DND-41 (cell line): ENCODE data around the gene VPS4B.

ENCODE experiments used
- ATAC-seq: fragments of 200-7000 bp; cut with Tn5 transposase; 3 replicates; pipeline ENCODE4 v1.9.1; 2021; ENCODE audit warnings: low read depth; ENCODE audit not compliant: insufficient read depth
- DNase-seq: peaks from one replicate; pipeline ENCODE4 v3.0.0-alpha.2; 2020
- H2AFZ ChIP-seq: 2 replicates; pipeline ENCODE4 v1.6.0; 2012; ENCODE audit warnings: low read depth, low read length
- H3K27ac ChIP-seq: 2 replicates; pipeline ENCODE4 v1.5.1; 2012; ENCODE audit warnings: low read length, inconsistent platforms
- H3K27me3 ChIP-seq: fragments of 200-600 bp; sonication (generic); 2 replicates; pipeline ENCODE4 v1.6.0; 2012; ENCODE audit warnings: low read length, mild to moderate bottlenecking, inconsistent platforms; ENCODE audit not compliant: insufficient read depth, poor library complexity
- H3K36me3 ChIP-seq: 2 replicates; pipeline ENCODE4 v1.5.1; 2012; ENCODE audit warnings: low read length, inconsistent platforms; ENCODE audit not compliant: insufficient read depth
- H3K4me1 ChIP-seq: 2 replicates; pipeline ENCODE4 v1.5.1; 2012; ENCODE audit warnings: mild to moderate bottlenecking, low read length; ENCODE audit not compliant: insufficient read depth
- H3K4me2 ChIP-seq: 2 replicates; pipeline ENCODE4 v1.6.0; 2012; ENCODE audit warnings: mild to moderate bottlenecking, moderate library complexity, low read length, inconsistent platforms; ENCODE audit not compliant: insufficient read depth
- H3K4me3 ChIP-seq, 2 experiments: fragments of 200-600 bp in 1 of 2; shearing (Covaris generic) in 1 of 2; 2 replicates each; pipeline ENCODE4 v1.5.1; 2012 to 2016; ENCODE audit warnings: inconsistent platforms in 2 of 2, low read length in 2 of 2, mild to moderate bottlenecking in 2 of 2, low read depth in 1 of 2, moderate library complexity in 1 of 2
- H3K79me2 ChIP-seq: 2 replicates; pipeline ENCODE4 v1.6.0; 2012; ENCODE audit warnings: low read length, inconsistent platforms; ENCODE audit not compliant: insufficient read depth
- H3K9ac ChIP-seq: 2 replicates; pipeline ENCODE4 v1.6.0; 2012; ENCODE audit warnings: low read depth, mild to moderate bottlenecking, inconsistent platforms, low read length, moderate library complexity
- H3K9me3 ChIP-seq: 2 replicates; pipeline ENCODE4 v1.5.1; 2012; ENCODE audit warnings: low read length, moderate library complexity, mild to moderate bottlenecking, inconsistent platforms; ENCODE audit not compliant: insufficient read depth, severe bottlenecking
- H4K20me1 ChIP-seq: 2 replicates; pipeline ENCODE4 v1.6.0; 2012; ENCODE audit warnings: low read length; ENCODE audit not compliant: insufficient read depth
- CTCF ChIP-seq: IDR thresholded peaks from 2 replicates; pipeline ENCODE4 v1.5.1; 2012; ENCODE audit warnings: borderline replicate concordance, low read length, moderate library complexity, mild to moderate bottlenecking; ENCODE audit not compliant: poor library complexity, severe bottlenecking; ENCODE audit errors: extremely low read depth
- EZH2 ChIP-seq: IDR thresholded peaks from 3 replicates; pipeline ENCODE4 v1.6.1; 2012; ENCODE audit warnings: borderline replicate concordance, low read depth, mild to moderate bottlenecking, moderate library complexity, low read length, inconsistent platforms; ENCODE audit not compliant: severe bottlenecking

Gene VPS4B

GRCh38 chr18:63444580-63444979 lies 22.3 kb upstream of the VPS4B start:
- Histone ChIP-seq H3K9ac (no peak overlapping the region), H3K4me3 (no peak overlapping the region), H3K4me1 (0 out of 2 replicates have a peak, but pooled peaks cover 4% of the 10 kb centered on the region), H3K36me3 (no peaks in the 10 kb centered on the region), H3K9me3 (no peaks in the 10 kb centered on the region), H4K20me1 (no peaks in the 10 kb centered on the region), H3K27ac (no peak overlapping the region), H2AFZ (no peak overlapping the region), H3K79me2 (no peaks in the 10 kb centered on the region), H3K27me3 (peaks cover 5% of the 10 kb centered on the region), H3K4me2 (no peak overlapping the region)
- peak; percentile 39; the same call in 1 of the 3 replicates for ATAC-seq
- no peak for TF ChIP-seq CTCF
- TF ChIP-seq EZH2: no peak
- no peak for DNase-seq

GRCh38 chr18:63443829-63444228 lies 21.6 kb upstream of the VPS4B start:
- Histone ChIP-seq H3K4me1 (0 out of 2 replicates have a peak, but pooled peaks cover 4% of the 10 kb centered on the region), H4K20me1 (no peaks in the 10 kb centered on the region), H3K36me3 (no peaks in the 10 kb centered on the region), H2AFZ (no peak overlapping the region), H3K79me2 (no peaks in the 10 kb centered on the region), H3K27me3 (peaks cover 5% of the 10 kb centered on the region), H3K9ac (no peak overlapping the region), H3K9me3 (no peaks in the 10 kb centered on the region), H3K4me3 (no peak overlapping the region), H3K4me2 (no peak overlapping the region), H3K27ac (no peak overlapping the region)
- ATAC-seq: no peak
- no peak for DNase-seq
- no peak for TF ChIP-seq CTCF
- no peak for TF ChIP-seq EZH2

- H3K4me1 ChIP-seq: 0 out of 2 replicates have a peak, but pooled peaks cover 4% of the 10 kb centered on the region
- H3K27ac ChIP-seq: no peak overlapping the region
- H2AFZ ChIP-seq: no peak overlapping the region
- no peaks in the 10 kb centered on the region for H4K20me1 ChIP-seq
- TF ChIP-seq EZH2: no peak
- TF ChIP-seq CTCF: no peak
- no peaks in the 10 kb centered on the region for H3K9me3 ChIP-seq
- peaks cover 5% of the 10 kb centered on the region for H3K27me3 ChIP-seq
- H3K4me2 ChIP-seq: no peak overlapping the region
- H3K79me2 ChIP-seq: no peaks in the 10 kb centered on the region
- no peak overlapping the region for H3K4me3 ChIP-seq
- no peak for ATAC-seq
- H3K9ac ChIP-seq: no peak overlapping the region
- no peak for DNase-seq
- H3K36me3 ChIP-seq: no peaks in the 10 kb centered on the region
Observed at GRCh38 chr18:63440881-63441280, 18.6 kb upstream of the VPS4B start.

- no peak overlapping the region for H3K27ac ChIP-seq
- no peaks in the 10 kb centered on the region for H3K36me3 ChIP-seq
- no peak overlapping the region for H3K4me3 ChIP-seq
- no peak for TF ChIP-seq CTCF
- TF ChIP-seq EZH2: no peak
- no peaks in the 10 kb centered on the region for H3K9me3 ChIP-seq
- H2AFZ ChIP-seq: no peak overlapping the region
- H3K79me2 ChIP-seq: no peaks in the 10 kb centered on the region
- DNase-seq (no peak), ATAC-seq (no peak)
- no peaks in the 10 kb centered on the region for H4K20me1 ChIP-seq
- H3K4me1 ChIP-seq: 0 out of 2 replicates have a peak, but pooled peaks cover 4% of the 10 kb centered on the region
- H3K4me2 ChIP-seq: no peak overlapping the region
- peaks cover 5% of the 10 kb centered on the region for H3K27me3 ChIP-seq
- no peak overlapping the region for H3K9ac ChIP-seq
Observed at GRCh38 chr18:63440219-63440618, 17.9 kb upstream of the VPS4B start.
